VCaP (cell line): ENCODE results near the gene BCL2L13.
A peak's percentile ranks its signal among the peaks of the same experiment; 100 is the strongest.

ENCODE experiments used
- H3K27ac ChIP-seq: fragments of 450-650 bp; 2 replicates; pipeline ENCODE4 v1.5.1; 2017
- TF ChIP-seq, protein P1 (sequence below): fragments of 450-650 bp; conservative IDR thresholded peaks from 2 replicates; pipeline ENCODE4 v1.5.1; 2017; ENCODE audit warnings: mild to moderate bottlenecking, moderate library complexity

BCL2L13 gene

DNA sequence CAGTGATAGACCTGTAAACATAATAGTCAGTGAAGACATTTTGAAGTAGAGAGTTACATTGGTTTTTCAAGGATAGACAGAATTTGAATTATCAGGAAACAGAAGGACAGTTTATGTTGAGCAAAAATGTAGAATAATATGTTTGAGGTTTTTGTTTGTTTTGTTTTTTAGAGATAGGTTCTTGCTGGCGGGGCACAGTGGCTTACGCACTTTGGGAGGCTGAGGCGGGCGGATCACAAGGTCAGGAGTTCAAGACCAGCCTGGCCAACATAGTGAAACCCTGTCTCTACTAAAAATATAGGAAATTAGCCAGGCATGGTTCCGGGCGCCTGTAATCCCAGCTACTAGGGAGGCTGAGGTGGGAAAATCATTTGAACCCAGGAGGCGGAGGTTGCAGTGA, 35.6 kb downstream of the BCL2L13 start:
- TF ChIP-seq, protein P1, sequence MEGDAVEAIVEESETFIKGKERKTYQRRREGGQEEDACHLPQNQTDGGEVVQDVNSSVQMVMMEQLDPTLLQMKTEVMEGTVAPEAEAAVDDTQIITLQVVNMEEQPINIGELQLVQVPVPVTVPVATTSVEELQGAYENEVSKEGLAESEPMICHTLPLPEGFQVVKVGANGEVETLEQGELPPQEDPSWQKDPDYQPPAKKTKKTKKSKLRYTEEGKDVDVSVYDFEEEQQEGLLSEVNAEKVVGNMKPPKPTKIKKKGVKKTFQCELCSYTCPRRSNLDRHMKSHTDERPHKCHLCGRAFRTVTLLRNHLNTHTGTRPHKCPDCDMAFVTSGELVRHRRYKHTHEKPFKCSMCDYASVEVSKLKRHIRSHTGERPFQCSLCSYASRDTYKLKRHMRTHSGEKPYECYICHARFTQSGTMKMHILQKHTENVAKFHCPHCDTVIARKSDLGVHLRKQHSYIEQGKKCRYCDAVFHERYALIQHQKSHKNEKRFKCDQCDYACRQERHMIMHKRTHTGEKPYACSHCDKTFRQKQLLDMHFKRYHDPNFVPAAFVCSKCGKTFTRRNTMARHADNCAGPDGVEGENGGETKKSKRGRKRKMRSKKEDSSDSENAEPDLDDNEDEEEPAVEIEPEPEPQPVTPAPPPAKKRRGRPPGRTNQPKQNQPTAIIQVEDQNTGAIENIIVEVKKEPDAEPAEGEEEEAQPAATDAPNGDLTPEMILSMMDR, result no peak
- H3K27ac ChIP-seq, result no peak overlapping the region

DNA sequence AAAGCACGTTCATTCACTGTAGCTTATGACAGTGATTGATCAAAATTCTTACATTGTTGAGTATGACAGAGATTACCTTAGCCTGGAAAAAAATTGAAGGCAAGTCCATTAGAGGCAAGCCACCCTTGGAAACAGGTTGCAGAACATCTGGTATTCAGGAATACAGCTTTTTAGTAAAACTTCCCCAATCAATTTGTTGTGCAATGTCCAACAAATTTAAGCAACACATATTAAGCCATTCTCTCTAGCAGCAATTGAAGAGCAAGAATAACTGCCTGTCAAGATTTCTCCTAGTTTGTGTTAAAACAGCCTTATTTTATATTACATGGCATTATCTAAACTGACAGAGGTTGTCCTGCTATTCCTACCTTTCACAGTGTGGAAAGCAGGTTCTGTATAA, 37.0 kb downstream of the BCL2L13 start:
- peak overlapping the region; percentile 68 for H3K27ac ChIP-seq
- TF ChIP-seq, protein P1, result no peak

DNA sequence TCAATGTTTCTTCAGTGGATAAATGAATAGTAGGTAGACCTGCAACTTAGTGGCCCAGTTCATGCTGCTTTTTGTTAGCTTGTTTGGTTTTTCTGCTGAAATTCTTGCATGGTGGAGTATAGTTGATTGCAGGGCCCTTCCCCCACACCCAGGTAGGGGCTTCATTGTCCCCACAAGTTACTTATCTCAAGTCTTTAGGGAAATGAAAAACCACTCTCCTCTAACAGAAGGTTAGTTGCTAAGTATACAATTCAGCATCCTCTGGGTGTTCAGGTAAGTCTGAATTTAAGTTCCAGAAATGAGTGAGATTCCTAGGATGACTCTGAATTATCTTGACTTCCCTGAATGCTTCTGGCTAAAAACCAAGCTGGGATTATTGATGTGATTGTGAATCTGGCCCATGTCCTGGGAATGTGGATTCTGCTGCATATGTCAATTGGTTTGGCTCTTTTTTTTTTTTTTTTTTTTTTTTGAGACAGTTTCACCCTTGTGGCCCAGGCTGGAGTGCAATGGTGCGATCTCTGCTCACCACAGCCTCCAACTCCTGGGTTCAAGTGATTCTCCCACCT, 40.3 kb downstream of the BCL2L13 start:
- TF ChIP-seq, protein P1, result no peak
- H3K27ac ChIP-seq, result no peak overlapping the region

DNA sequence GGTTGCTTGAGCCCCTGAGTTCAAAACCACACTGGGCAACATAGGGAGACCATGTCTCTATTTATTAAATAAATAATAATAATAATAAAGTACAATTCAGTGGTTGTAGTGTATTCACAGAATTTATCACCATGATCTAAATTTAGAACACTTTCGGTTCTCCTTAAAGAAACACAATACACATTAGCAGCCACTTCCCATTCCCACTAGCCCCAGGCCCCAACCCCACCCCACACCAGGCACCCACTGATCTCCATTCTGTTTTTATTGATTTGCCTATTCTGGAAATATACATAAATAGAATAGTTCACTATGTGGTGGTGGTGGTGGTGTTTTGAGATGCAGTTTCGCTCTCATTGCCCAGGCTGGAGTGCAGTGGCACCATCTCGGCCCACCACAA, 45.7 kb downstream of the BCL2L13 start:
- H3K27ac ChIP-seq, result no peak overlapping the region
- TF ChIP-seq, protein P1, result no peak

DNA sequence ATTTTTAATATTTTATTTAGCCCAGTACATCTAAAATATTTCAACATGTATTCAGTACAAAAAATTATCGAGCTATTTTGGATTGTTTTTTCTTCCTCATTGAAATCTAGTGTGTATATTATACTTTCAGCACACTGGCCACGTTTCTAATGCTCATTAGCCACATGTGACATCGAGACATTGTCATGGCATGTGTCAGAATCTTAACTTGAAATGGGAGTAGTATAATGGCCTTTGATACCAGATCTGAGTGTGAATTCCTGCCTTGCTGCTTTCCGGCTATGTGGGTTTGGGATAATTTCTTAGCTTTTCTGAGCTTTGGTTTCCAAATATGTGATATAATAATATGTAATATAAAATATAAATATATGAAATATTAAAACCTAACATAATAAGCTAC, 54.3 kb downstream of the BCL2L13 start:
- no peak overlapping the region for H3K27ac ChIP-seq
- TF ChIP-seq, protein P1, result no peak

DNA sequence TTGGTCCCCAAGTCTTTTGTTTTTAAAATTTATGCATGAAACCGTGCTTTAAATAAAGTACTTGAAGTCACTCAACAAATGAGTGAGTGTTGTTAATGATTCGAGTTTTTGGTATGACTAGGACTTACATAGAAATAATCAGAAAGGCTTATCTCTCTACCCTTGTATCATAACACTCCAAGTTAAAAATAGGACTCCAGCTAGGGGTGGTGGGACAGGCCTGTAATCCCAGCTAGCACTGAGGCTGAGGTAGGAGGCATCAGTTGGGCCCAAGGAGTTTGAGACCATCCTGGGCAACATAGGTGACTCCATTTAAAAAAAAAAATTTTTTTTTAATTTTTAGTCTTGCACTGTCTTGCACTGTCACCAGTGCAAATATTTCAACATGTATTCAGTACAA, 55.6 kb downstream of the BCL2L13 start:
- TF ChIP-seq, protein P1, result no peak

DNA sequence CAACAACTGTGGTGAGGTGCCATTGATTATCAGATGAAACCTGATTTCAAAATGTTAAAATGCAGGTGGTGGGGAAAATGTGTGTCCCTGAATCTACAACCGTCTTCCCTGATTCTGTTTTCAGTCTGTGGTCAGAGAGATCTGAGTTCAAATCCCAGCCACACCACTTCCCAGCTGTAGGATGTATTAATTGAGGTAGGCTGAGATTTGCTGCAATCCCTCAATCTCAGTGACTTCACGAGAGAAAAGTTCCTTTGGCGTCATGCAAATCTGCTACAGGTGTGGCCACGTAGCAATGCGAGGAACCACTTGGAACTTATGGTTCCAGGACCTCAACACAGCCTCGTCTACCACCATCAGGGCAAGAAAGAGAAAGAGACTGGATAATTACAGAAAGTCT, 56.2 kb downstream of the BCL2L13 start:
- H3K27ac ChIP-seq, result no peak overlapping the region
- TF ChIP-seq, protein P1, result no peak

More for the DNA sequence above, 55.6 kb downstream of the BCL2L13 start:
- H3K27ac ChIP-seq, result no peak overlapping the region
